ENCODE measurements around the gene SCUBE1. TPM values are rescaled to one million over a fixed set of nuclear protein-coding genes. Genes with fewer than 3 reads are reported as not detected.

The SCUBE1 gene
- total RNA-seq, 2 experiments from 2014 or later, result not detected

DNA sequence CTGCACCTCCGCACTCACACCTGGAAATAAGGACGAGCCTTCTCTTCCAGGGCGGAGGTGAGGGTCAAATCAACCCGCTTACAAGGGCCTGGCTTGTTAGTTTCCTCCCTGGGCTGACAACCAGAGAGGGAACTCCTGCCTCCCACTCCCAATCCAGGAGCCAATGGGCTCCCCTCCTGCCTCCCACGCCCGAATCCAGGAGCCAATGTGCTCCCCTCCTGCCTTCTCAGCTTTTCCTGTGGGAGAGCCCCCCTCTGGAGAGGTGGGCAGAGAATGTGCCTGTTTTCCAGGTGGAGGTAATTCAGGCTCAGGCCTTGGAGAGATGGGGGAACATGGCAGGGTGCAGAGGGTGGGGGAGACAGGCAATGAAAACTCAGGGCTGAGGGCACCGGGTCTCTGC is 102.6 kb downstream of the SCUBE1 start:
- TF ChIP-seq, protein P1, sequence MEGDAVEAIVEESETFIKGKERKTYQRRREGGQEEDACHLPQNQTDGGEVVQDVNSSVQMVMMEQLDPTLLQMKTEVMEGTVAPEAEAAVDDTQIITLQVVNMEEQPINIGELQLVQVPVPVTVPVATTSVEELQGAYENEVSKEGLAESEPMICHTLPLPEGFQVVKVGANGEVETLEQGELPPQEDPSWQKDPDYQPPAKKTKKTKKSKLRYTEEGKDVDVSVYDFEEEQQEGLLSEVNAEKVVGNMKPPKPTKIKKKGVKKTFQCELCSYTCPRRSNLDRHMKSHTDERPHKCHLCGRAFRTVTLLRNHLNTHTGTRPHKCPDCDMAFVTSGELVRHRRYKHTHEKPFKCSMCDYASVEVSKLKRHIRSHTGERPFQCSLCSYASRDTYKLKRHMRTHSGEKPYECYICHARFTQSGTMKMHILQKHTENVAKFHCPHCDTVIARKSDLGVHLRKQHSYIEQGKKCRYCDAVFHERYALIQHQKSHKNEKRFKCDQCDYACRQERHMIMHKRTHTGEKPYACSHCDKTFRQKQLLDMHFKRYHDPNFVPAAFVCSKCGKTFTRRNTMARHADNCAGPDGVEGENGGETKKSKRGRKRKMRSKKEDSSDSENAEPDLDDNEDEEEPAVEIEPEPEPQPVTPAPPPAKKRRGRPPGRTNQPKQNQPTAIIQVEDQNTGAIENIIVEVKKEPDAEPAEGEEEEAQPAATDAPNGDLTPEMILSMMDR (conservative IDR thresholded peaks at IDR 0.05; ENCODE audit: low read length), result no peak
- no peak for TF ChIP-seq EZH2phosphoT487 (IDR thresholded peaks at IDR 0.05; ENCODE audit: borderline replicate concordance, low read depth, low read length)
- Histone ChIP-seq H3K9me2 (ENCODE audit: insufficient read depth, low read length) (no peaks in the 10 kb centered on the region), H3K27ac (ENCODE audit: low read depth, low read length, poor library complexity, severe bottlenecking) (no peak overlapping the region), H3K36me3 (ENCODE audit: insufficient read depth, low read length) (no peaks in the 10 kb centered on the region), H3K9me3 (ENCODE audit: low read length) (no peaks in the 10 kb centered on the region), H3K79me2 (ENCODE audit: insufficient read depth, low read depth, low read length) (no peaks in the 10 kb centered on the region), H3K4me1 (ENCODE audit: insufficient read depth, low read length, poor library complexity, severe bottlenecking) (no peaks in the 10 kb centered on the region), H3K4me2 (ENCODE audit: low read length) (no peak overlapping the region), H3K4me3 (ENCODE audit: low read depth, low read length, poor library complexity, severe bottlenecking) (no peak overlapping the region), H2AFZ (ENCODE audit: low read length) (no peak overlapping the region), H4K20me1 (ENCODE audit: insufficient read depth, low read length) (no peaks in the 10 kb centered on the region)
- ChIA-PET CTCF (ENCODE audit: unreplicated experiment) (no interaction called here), POLR2A (no interaction called here)
- intact Hi-C loops (cut with micrococcal nuclease; ENCODE audit: unreplicated experiment), result no loop called here
- DNase-seq (ENCODE audit: low spot score), result no peak
- BruUV-seq (replicated peaks), result no TSS peak

DNA sequence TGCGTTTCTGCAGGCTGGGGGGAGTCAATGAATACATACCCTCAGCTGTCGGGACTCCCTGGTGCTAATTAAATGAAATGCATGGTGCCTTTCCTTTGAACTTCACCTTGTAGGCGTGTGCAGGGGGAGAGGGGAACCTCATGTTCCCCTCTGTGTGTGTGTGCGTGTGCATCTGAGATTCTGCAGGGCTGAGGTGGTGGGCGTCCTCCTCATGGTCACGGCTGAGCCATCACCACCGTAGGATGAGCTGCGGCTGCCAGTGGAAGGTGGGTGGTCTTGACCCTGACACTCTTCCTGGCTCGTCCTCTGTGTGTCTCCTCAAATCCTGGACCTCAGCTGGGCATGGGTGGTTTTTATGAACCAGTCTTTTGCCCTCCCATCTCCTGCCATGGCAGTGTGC is 103.2 kb downstream of the SCUBE1 start:
- Histone ChIP-seq H3K79me2 (ENCODE audit: insufficient read depth, low read depth, low read length) (no peaks in the 10 kb centered on the region), H3K4me2 (ENCODE audit: low read length) (no peak overlapping the region), H3K9me3 (ENCODE audit: low read length) (no peaks in the 10 kb centered on the region), H2AFZ (ENCODE audit: low read length) (no peak overlapping the region), H3K4me1 (ENCODE audit: insufficient read depth, low read length, poor library complexity, severe bottlenecking) (no peaks in the 10 kb centered on the region), H3K36me3 (ENCODE audit: insufficient read depth, low read length) (no peaks in the 10 kb centered on the region), H3K27ac (ENCODE audit: low read depth, low read length, poor library complexity, severe bottlenecking) (no peak overlapping the region), H4K20me1 (ENCODE audit: insufficient read depth, low read length) (no peaks in the 10 kb centered on the region), H3K9me2 (ENCODE audit: insufficient read depth, low read length) (no peaks in the 10 kb centered on the region), H3K4me3 (ENCODE audit: low read depth, low read length, poor library complexity, severe bottlenecking) (no peak overlapping the region)
- TF ChIP-seq EZH2phosphoT487 (IDR thresholded peaks at IDR 0.05; ENCODE audit: borderline replicate concordance, low read depth, low read length), result no peak
- TF ChIP-seq, protein P1 (conservative IDR thresholded peaks at IDR 0.05; ENCODE audit: low read length), result no peak
- BruUV-seq (replicated peaks), result no TSS peak
- DNase-seq (ENCODE audit: low spot score), result no peak
- ChIA-PET POLR2A (no interaction called here), CTCF (ENCODE audit: unreplicated experiment) (no interaction called here)
- intact Hi-C loops (cut with micrococcal nuclease; ENCODE audit: unreplicated experiment), result no loop called here

DNA sequence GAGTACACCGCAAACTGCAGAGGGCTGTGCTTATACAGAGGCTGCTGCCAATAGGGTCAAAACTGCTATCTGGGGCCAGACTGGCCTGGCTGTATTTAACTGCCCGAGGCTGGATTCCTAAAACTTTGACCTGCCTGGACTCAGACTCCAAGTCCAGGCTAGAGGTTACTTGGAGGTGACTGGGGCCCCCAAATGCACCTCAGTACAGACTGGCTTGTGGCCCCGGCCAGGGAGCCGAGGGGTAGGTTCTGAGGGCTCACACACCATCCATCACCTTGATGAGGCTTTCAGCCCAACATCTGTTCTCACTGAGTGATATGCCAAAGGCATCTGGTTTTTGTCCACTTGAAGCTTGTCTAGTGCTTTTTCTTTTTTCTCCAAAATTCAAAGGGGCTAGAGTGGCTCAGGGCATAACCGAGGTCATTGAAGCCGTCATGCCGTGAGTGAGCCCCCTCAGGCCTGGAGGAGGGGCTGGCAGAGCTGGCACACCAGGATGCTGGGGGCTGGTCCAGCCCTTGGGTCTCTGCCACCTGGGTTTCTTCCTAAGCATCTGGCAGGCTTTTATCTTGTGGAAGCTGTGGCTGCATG is 103.9 kb downstream of the SCUBE1 start:
- Histone ChIP-seq H4K20me1 (ENCODE audit: insufficient read depth, low read length) (no peaks in the 10 kb centered on the region), H3K4me1 (ENCODE audit: insufficient read depth, low read length, poor library complexity, severe bottlenecking) (no peaks in the 10 kb centered on the region), H3K36me3 (ENCODE audit: insufficient read depth, low read length) (no peaks in the 10 kb centered on the region), H3K4me2 (ENCODE audit: low read length) (no peak overlapping the region), H3K9me3 (ENCODE audit: low read length) (no peaks in the 10 kb centered on the region), H3K9me2 (ENCODE audit: insufficient read depth, low read length) (no peaks in the 10 kb centered on the region), H3K79me2 (ENCODE audit: insufficient read depth, low read depth, low read length) (no peaks in the 10 kb centered on the region), H2AFZ (ENCODE audit: low read length) (no peak overlapping the region), H3K4me3 (ENCODE audit: low read depth, low read length, poor library complexity, severe bottlenecking) (no peak overlapping the region), H3K27ac (ENCODE audit: low read depth, low read length, poor library complexity, severe bottlenecking) (no peak overlapping the region)
- BruUV-seq (replicated peaks), result no TSS peak
- no peak for TF ChIP-seq EZH2phosphoT487 (IDR thresholded peaks at IDR 0.05; ENCODE audit: borderline replicate concordance, low read depth, low read length)
- TF ChIP-seq, protein P1 (conservative IDR thresholded peaks at IDR 0.05; ENCODE audit: low read length), result no peak
- intact Hi-C loops (cut with micrococcal nuclease; ENCODE audit: unreplicated experiment), result no loop called here
- ChIA-PET POLR2A (no interaction called here), CTCF (ENCODE audit: unreplicated experiment) (no interaction called here)
- DNase-seq (ENCODE audit: low spot score), result no peak
